Liver (tissue), 9 donors: ENCODE data around the gene SLMAP. TPM values are rescaled to one million over a fixed set of nuclear protein-coding genes. Genes with fewer than 3 reads are reported as not detected.

ENCODE experiments used
- DNase-seq: peaks from one replicate; pipeline ENCODE4 v3.0.0-alpha.2; 2017; ENCODE audit warnings: low spot score
- H3K27ac ChIP-seq, 2 donors: one replicate each; pipeline ENCODE4 v1.7.0; 2013; ENCODE audit warnings: inconsistent platforms in 2 of 2, low read length in 2 of 2, control low read depth in 1 of 2, low read depth in 1 of 2, mild to moderate bottlenecking in 1 of 2
- H3K27me3 ChIP-seq, 4 donors: one replicate each; pipeline versions ENCODE4 v1.6.1 to v1.7.0; 2013; ENCODE audit warnings: low read length in 3 of 4, inconsistent platforms in 1 of 4, mild to moderate bottlenecking in 1 of 4, moderate library complexity in 1 of 4; ENCODE audit not compliant: control insufficient read depth in 4 of 4, insufficient read depth in 4 of 4
- H3K36me3 ChIP-seq, 4 donors: one replicate each; pipeline versions ENCODE4 v1.6.1 to v1.7.0; 2013; ENCODE audit warnings: low read length in 3 of 4, mild to moderate bottlenecking in 3 of 4, low read depth in 1 of 4, moderate library complexity in 1 of 4; ENCODE audit not compliant: control insufficient read depth in 4 of 4, insufficient read depth in 3 of 4
- H3K4me1 ChIP-seq, 4 donors: one replicate each; pipeline versions ENCODE4 v1.6.1 to v1.7.0; 2013; ENCODE audit warnings: low read length in 3 of 4, mild to moderate bottlenecking in 3 of 4, moderate library complexity in 1 of 4; ENCODE audit not compliant: control insufficient read depth in 4 of 4, insufficient read depth in 4 of 4
- H3K4me3 ChIP-seq, 3 donors: one replicate each; pipeline versions ENCODE4 v1.6.1 to v1.7.0; 2013; ENCODE audit warnings: low read length in 3 of 3, control low read depth in 1 of 3, low read depth in 1 of 3, mild to moderate bottlenecking in 1 of 3
- H3K9ac ChIP-seq, 2 donors: one replicate each; pipeline ENCODE4 v1.7.0; 2013; ENCODE audit warnings: low read length in 2 of 2, mild to moderate bottlenecking in 2 of 2, moderate library complexity in 2 of 2, control low read depth in 1 of 2, low read depth in 1 of 2
- H3K9me3 ChIP-seq, 4 donors: one replicate each; pipeline versions ENCODE4 v1.6.1 to v1.7.0; 2013; ENCODE audit warnings: low read length in 3 of 4; ENCODE audit not compliant: control insufficient read depth in 4 of 4
- EGR1 ChIP-seq, 2 donors: IDR thresholded peaks; 2 replicates each; pipeline ENCODE4 v1.6.1; 2016 to 2018; ENCODE audit warnings: antibody characterized with exemption in 2 of 2, low read depth in 2 of 2
- FOXA2 ChIP-seq: IDR thresholded peaks from 2 replicates; pipeline ENCODE4 v1.6.1; 2016; ENCODE audit warnings: antibody characterized with exemption
- GABPA ChIP-seq, 2 donors: IDR thresholded peaks in 1 of 2; conservative IDR thresholded peaks in 1 of 2; 2 replicates each; pipeline ENCODE4 v1.6.1; 2016; ENCODE audit warnings: antibody characterized with exemption in 2 of 2, mild to moderate bottlenecking in 1 of 2, moderate library complexity in 1 of 2
- HNF4A ChIP-seq, 2 donors: conservative IDR thresholded peaks; 2 replicates each; pipeline ENCODE4 v1.6.1; 2016; ENCODE audit warnings: antibody characterized with exemption in 2 of 2, mild to moderate bottlenecking in 2 of 2
- JUND ChIP-seq, 2 donors: IDR thresholded peaks; 2 replicates each; pipeline ENCODE4 v1.6.1; 2016; ENCODE audit warnings: antibody characterized with exemption in 2 of 2
- NR2F2 ChIP-seq: IDR thresholded peaks from 2 replicates; pipeline ENCODE4 v1.6.1; 2016; ENCODE audit warnings: antibody characterized with exemption
- RAD21 ChIP-seq, 2 donors: IDR thresholded peaks; 2 replicates each; pipeline ENCODE4 v1.6.1; 2016; ENCODE audit warnings: antibody characterized with exemption in 2 of 2, mild to moderate bottlenecking in 2 of 2
- REST ChIP-seq: IDR thresholded peaks from 2 replicates; pipeline ENCODE4 v1.6.1; 2016; ENCODE audit warnings: antibody characterized with exemption, mild to moderate bottlenecking
- RXRA ChIP-seq, 2 donors: IDR thresholded peaks; 2 replicates each; pipeline ENCODE4 v1.6.1; 2017 to 2018; ENCODE audit warnings: antibody characterized with exemption in 2 of 2, mild to moderate bottlenecking in 1 of 2
- SP1 ChIP-seq: IDR thresholded peaks from 2 replicates; pipeline ENCODE4 v1.6.1; 2018; ENCODE audit warnings: antibody characterized with exemption, mild to moderate bottlenecking
- TAF1 ChIP-seq: conservative IDR thresholded peaks from 2 replicates; pipeline ENCODE4 v1.6.1; 2016; ENCODE audit warnings: antibody characterized with exemption, mild to moderate bottlenecking
- ZBTB33 ChIP-seq: IDR thresholded peaks from 2 replicates; pipeline ENCODE4 v1.6.1; 2016; ENCODE audit warnings: antibody characterized with exemption
- WGBS: extraction: QIAGEN DNeasy Blood & Tissue Kit; methylation state at CpG from one replicate; pipeline ENCODE4 v1.1.7; 2013; 5-methylcytosine and 5-hydroxymethylcytosine counted together
- polyA plus RNA-seq, 2 donors: library from polyadenylated mRNA; stranded (reverse) in 1 of 2; unstranded in 1 of 2; fragments of 200-250 nt in 1 of 2; fragments of >200 nt in 1 of 2; fragmentation: Nextera tagmentation in 1 of 2; extraction: Ambion mirVana in 1 of 2; gene quantifications; one replicate each; pipeline versions ENCODE4 v1.2.1 to v1.2.3, GENCODE V29; 2013 to 2015
- total RNA-seq, 2 donors: library from RNA; depleted of rRNA; stranded (reverse); fragments of >200 nt; gene quantifications; one replicate each; pipeline ENCODE4 v1.2.3, GENCODE V29; 2014
- TF ChIP-seq, protein P1 (sequence below): IDR thresholded peaks from 2 replicates; pipeline ENCODE4 v1.6.1; 2016; ENCODE audit warnings: antibody characterized with exemption
- TF ChIP-seq, protein P2 (sequence below): fragments of 150-350 bp; IDR thresholded peaks from 2 replicates; pipeline ENCODE4 v1.5.1; 2017; ENCODE audit warnings: improper control_type of control experiment, low read depth, low read length; ENCODE audit not compliant: missing input control
- TF ChIP-seq, protein P3 (sequence below): IDR thresholded peaks from 2 replicates; pipeline ENCODE4 v1.6.1; 2016; ENCODE audit warnings: antibody characterized with exemption
- donor health status: healthy.
- donor health status: healthy.
- donor health status: healthy.
- donor health status: healthy.
- donor health status: healthy.

Gene SLMAP
- total and polyA plus RNA-seq, 4 donors: 10.2 to 37.8 (median 19.4) TPM

GRCh38 chr3:57856675-57857074, 100.6 kb downstream of the SLMAP start:
- TF ChIP-seq JUND (IDR thresholded peaks at IDR 0.05) (no peak), RAD21 (IDR thresholded peaks at IDR 0.05) (peak in 1 of 2 donors; percentile 20), RXRA (IDR thresholded peaks at IDR 0.05) (no peak)
- H3K27ac ChIP-seq: no peak overlapping the region
- H3K4me1 ChIP-seq: no peaks in the 10 kb centered on the region
- no peaks in the 10 kb centered on the region for H3K9me3 ChIP-seq
- no peaks in the 10 kb centered on the region for H3K27me3 ChIP-seq
- no peak overlapping the region for H3K9ac ChIP-seq
- H3K4me3 ChIP-seq: no peak overlapping the region
- DNase-seq: no peak
- H3K36me3 ChIP-seq: peaks cover 4 to 22% (median 8%) of the 10 kb centered on the region in 4 donors
- 70% methylated on average over 2 of the region's 2 CpGs for WGBS

GRCh38 chr3:57862894-57863293, 106.8 kb downstream of the SLMAP start:
- DNase-seq: no peak
- Histone ChIP-seq H3K4me1 (no peaks in the 10 kb centered on the region), H3K9me3 (no peaks in the 10 kb centered on the region), H3K36me3 (peaks cover 6 to 43% (median 23%) of the 10 kb centered on the region in 4 donors), H3K9ac (no peak overlapping the region), H3K27ac (no peak overlapping the region), H3K4me3 (no peak overlapping the region), H3K27me3 (no peaks in the 10 kb centered on the region)
- no peak for TF ChIP-seq FOXA2
- TF ChIP-seq EGR1 (IDR thresholded peaks at IDR 0.05; ENCODE audit: low read depth in 2 of 2): no peak
- TF ChIP-seq NR2F2: no peak
- TF ChIP-seq ZBTB33: no peak
- TF ChIP-seq HNF4A (conservative IDR thresholded peaks at IDR 0.05): no peak
- TF ChIP-seq, protein P1, sequence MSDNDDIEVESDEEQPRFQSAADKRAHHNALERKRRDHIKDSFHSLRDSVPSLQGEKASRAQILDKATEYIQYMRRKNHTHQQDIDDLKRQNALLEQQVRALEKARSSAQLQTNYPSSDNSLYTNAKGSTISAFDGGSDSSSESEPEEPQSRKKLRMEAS: no peak
- no peak for TF ChIP-seq REST
- no peak for TF ChIP-seq TAF1
- no peak for TF ChIP-seq GABPA (IDR thresholded peaks at IDR 0.05 in 1 of 2, conservative IDR thresholded peaks at IDR 0.05 in 1 of 2)
- TF ChIP-seq SP1: no peak
- no peak for TF ChIP-seq RXRA (IDR thresholded peaks at IDR 0.05)
- TF ChIP-seq, protein P2, sequence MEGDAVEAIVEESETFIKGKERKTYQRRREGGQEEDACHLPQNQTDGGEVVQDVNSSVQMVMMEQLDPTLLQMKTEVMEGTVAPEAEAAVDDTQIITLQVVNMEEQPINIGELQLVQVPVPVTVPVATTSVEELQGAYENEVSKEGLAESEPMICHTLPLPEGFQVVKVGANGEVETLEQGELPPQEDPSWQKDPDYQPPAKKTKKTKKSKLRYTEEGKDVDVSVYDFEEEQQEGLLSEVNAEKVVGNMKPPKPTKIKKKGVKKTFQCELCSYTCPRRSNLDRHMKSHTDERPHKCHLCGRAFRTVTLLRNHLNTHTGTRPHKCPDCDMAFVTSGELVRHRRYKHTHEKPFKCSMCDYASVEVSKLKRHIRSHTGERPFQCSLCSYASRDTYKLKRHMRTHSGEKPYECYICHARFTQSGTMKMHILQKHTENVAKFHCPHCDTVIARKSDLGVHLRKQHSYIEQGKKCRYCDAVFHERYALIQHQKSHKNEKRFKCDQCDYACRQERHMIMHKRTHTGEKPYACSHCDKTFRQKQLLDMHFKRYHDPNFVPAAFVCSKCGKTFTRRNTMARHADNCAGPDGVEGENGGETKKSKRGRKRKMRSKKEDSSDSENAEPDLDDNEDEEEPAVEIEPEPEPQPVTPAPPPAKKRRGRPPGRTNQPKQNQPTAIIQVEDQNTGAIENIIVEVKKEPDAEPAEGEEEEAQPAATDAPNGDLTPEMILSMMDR: no peak
- no peak for TF ChIP-seq RAD21 (IDR thresholded peaks at IDR 0.05)
- TF ChIP-seq, protein P3, sequence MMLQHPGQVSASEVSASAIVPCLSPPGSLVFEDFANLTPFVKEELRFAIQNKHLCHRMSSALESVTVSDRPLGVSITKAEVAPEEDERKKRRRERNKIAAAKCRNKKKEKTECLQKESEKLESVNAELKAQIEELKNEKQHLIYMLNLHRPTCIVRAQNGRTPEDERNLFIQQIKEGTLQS: no peak
